NCI-H345 (cell line): ENCODE results near the gene PLCB1.

Experiments
- DNase-seq: peaks from one replicate; lab custom pipeline; 2025; lab: John Stamatoyannopoulos, UW

PLCB1 gene

DNA sequence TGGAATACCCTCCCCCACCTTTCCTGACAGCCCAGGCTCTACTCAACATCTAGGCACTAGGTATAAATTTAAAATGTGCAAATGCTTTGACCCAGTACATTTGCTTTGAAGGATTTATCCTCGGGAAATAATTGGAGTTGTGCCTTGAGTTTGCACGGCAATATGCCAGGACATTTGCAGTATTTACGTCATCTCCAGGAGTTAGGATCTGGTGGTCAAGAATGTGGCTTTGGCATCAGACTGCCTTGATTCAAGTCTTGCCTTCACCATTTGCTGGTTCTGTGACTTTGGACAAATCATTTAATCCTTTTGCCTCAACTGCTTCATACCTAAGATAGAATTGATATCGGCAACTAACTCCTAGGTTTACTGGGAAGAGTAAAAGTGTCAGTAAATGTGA, 169.6 kb downstream of the PLCB1 start:
- DNase-seq = no peak

- DNase-seq = peak; percentile 88
Observed at GRCh38 chr20:8303651-8304050, 171.6 kb downstream of the PLCB1 start.

GRCh38 chr20:8304124-8304816, 172.2 kb downstream of the PLCB1 start:
- DNase-seq = peak; percentile 41

DNA sequence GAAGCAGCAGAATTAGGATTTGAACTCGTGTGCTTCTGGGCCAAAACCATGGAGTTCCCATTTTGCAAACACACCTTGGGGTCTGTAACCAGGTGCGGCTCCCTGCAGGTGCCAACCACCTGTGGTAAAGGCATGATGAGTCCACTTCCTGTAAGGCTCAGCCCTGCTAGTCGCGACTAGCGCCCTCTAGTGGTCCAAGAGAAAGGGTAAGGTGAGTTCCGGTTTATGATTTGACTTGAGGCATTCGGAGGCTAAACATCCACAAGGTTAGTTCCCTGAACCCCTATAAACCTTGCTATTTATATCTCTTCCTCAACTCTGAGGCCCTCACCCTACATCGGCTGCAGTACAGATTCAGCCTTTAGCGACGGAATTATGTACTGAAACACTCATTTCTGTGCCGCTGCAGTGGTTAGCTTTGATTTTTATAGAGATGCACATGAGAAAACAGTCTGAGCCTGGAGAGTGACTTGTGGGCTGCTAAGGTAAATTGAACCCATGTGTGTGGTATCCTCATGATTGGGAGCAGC, 173.4 kb downstream of the PLCB1 start:
- DNase-seq = peak; percentile 81

GRCh38 chr20:8306937-8307336, 174.9 kb downstream of the PLCB1 start:
- peak; percentile 73 for DNase-seq

- no peak for DNase-seq
Observed at GRCh38 chr20:8309634-8310033, 177.6 kb downstream of the PLCB1 start.

- DNase-seq = no peak
Observed at GRCh38 chr20:8310618-8311017, 178.6 kb downstream of the PLCB1 start.

DNA sequence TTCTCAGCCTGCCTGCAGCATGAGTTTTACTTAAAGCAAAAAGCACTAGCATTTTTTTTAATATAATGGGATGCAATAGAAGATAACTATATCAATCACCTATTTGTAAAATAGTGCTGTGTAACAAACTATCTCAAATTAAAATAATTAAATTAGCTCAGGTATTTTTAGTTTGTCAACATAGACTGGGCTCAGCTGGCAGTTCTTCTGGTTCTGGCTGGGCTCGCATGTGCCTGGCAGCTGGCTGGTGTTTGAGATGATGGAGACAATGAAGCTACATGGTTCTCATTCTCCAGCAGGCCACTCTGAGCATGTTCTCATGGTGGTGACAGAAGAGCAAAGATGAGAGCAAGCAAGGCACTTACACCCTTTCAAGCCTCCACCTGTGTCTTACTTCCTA, 181.0 kb downstream of the PLCB1 start:
- DNase-seq = no peak

DNA sequence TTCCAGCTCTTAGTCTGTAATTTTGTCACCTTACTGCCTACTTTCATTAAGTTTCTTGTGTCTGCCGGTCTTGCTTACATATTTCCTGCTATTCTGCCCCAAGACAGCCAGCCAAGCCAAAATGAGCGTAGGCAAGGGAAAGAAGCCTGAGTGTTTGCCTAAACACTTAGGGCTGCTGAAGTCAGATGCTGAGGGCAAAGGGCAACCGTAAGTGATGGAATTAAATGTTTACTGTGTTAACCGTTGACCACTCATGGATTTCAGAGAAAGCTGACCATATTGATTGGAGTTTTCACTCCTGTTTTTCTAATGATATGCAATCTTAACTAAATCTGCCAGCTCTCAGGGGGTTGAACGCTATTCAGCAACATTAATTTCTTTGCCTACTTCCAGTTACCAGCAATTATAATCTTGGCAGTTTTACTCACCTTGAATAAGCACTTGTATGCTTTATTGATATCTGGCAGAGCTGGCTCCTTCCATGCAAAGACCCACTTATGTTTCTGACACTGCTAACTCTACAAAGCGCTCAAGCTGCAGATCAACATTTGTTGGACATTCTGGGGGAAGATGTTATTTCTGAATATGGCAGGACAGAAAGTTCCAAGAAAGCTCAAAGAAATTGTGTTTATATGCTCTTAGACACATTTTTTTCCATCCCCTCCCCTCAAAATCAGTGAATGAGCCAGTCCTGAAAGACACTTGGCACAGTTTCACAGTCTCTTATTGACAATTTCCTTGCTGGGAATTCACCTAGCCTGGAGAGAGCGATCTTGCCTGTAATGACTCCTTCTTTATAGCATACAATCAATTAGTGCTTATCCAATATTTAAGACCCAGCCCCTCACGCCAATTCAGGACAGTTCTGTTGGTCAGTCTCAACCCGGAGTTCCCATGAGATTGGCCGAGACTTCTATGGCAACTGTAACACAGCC, 183.8 kb downstream of the PLCB1 start:
- DNase-seq = no peak

DNA sequence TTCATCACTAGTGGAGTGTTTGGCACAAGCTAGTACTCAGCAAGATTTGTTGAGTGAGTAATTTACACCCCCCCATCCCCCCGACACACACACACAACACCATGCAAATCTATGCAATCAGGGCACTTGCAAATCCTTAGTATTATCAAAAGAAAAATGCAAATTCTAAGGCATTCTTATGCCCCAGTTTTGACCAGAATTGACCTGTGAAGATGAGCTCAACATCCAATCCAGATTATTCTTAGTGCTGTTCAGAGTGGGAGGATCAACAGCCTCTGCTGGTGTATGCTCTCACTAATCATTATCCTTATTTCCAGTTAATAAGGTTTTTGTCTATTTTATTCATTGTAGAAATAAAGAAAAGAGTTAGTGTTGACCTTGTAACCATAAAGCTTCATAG, 185.4 kb downstream of the PLCB1 start:
- DNase-seq = no peak

- DNase-seq = no peak
Observed at GRCh38 chr20:8318965-8319625, 187.0 kb downstream of the PLCB1 start.

GRCh38 chr20:8320306-8320705, 188.2 kb downstream of the PLCB1 start:
- DNase-seq = no peak

DNA sequence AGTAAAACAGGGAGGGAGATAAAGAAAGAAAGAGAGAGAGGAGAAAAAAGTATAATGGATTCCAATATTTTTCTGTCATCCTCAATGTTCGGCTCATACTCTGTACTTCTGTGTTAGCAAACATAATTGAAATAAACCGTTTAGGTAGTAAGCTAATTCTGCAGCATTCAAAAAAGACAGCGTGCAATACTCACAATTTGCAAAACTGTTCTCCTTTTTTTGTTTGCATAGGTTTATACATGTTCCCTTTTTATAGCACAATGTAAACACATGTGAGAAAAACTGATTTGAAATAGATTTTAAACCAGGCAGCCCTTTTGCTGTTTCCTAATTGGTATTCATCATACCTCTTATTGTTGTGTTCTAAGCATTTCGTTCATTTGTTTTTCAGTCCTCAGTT, 188.9 kb downstream of the PLCB1 start:
- no peak for DNase-seq

DNA sequence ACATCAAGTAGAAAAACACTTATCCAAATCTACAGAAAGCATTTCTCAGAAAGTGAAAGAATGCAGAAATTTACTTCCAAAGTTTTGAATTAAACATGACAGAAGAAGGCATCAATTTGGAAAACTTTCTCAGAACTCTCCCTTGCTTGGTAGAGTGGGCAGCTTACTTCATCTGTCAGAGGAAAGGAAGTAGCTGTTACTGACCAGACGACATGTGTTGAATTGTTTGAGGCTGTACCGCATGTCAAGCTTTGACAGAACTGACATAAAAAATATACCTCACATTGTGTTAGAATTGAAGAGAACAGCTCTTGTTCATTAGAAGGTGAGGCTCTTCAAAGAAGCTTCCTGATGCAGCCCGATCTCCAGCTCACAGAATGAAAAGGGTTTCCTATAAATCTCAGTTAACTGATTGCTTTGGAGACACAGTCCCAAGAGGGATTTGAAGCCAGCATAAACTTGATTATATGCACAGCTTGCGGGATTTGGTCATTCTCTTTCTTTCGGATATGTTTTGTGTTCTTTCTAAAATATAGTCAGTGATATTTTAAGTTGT, 190.7 kb downstream of the PLCB1 start:
- DNase-seq = no peak

DNA sequence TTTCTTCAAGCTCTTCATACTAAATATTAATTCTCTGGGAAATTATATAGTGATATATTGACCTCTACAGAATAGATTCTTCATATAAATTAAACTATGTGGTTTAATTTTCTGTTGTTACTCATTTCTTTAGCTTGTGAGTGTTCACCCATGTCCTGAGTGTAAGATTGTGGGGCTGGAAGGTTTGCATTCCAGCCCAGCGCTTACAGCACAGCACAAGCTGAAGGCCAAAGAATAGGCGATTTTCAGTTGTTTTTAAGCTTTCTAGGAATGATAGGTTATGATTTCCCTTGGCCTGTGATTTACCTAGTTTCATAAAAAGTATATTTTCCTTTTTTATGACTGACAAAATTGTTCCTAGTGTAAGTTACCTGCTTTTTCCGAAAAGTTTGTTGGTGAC, 194.1 kb downstream of the PLCB1 start:
- DNase-seq = no peak

DNA sequence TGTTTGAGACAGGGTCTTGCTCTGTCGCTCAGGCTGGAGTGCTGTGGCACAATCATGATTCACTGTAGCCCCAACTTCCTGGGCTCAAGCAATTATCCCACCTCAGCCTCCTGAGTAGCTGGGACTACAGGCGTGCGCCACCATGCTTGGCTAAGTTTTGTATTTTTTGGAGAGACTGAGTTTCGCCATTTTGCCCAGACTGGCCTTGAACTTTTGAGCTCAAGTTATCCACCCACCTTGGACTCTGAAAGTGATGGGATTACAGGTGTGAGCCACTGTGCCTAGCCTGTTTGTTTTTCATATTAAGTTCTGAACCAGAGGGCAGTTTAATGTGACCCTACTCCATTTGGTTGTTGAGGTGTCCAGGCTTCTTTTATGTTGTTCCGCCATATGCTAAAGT, 194.8 kb downstream of the PLCB1 start:
- no peak for DNase-seq

DNA sequence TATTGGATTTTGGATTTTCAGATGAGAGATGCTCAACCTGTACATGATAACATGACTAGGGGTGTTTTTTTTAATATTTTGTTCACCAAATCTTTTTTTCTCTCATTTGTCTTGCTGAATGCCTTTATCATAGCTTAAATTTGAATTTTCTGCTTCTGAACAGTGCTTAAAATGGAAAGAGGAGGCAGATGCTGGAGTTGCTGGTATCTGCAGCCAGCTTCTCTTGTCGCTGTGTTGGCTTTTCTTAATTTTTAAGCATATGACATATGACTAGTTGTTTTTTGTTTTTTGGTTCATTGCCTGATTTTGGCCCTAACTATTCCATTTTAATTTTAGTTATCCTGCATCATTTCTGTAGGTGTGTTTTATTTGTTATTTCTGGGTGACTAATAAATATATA, 196.1 kb downstream of the PLCB1 start:
- no peak for DNase-seq

DNA sequence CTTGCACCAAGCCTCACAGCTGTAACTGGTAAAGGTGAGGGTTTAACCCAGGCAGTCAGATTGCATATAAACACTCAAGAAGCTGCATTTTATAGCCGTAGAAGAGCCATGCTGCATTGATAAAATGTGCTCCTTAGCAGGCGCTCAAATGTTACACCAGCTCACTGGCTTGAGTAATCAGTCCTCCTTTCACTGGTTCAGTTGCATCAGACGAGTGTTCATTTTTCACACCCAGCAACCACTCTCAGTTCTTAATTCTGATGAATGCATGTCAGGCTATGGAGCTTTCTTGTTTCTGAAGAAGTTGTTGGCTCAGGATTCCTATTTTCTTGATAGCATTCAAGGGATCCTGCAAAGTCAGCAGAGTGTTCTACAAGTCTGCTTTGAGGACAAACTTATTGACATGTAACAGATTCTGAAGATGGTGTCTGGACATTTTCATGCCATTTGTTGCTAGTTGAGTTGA, 198.3 kb downstream of the PLCB1 start:
- DNase-seq = no peak

DNA sequence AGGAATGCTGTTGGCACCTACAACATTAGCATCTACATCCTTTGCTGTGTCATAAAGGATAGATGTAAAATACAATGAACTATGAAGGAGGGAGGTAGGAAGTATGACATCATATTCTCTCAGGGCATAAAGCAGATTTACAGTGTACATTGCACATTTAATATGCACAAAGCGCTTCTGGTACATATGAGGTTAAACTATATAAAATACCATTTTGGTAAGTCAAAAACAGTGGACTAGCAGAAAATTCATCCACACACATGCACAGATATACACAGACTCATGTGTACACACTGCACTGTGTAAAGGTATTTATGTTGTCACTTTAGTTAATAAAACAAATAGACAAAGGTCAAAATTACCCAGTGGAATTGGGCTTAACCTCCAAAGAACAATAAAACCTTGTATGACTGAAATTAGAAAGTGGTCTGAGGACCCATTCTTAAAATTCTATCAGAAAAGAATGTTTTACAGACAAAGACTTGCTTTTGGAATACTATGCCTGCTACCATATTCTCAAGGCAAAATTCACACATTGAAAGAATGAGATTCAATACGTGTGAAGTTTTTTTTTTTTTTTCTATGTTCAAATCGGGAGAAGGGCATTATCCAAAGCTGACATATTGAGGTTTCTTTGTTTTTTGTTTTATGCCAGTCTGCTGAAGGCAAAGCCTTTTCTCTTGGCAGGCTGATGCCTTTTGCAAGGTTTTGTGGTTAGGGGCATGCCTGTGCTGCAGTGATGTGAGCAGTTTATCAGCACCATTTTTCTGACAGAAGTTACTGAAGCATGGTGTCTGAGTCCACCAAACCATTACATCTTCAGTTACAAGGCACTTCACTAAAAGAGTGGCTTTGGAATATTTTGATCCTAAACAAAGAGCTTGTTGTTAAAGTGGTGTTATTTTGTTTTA, 199.0 kb downstream of the PLCB1 start:
- no peak for DNase-seq

DNA sequence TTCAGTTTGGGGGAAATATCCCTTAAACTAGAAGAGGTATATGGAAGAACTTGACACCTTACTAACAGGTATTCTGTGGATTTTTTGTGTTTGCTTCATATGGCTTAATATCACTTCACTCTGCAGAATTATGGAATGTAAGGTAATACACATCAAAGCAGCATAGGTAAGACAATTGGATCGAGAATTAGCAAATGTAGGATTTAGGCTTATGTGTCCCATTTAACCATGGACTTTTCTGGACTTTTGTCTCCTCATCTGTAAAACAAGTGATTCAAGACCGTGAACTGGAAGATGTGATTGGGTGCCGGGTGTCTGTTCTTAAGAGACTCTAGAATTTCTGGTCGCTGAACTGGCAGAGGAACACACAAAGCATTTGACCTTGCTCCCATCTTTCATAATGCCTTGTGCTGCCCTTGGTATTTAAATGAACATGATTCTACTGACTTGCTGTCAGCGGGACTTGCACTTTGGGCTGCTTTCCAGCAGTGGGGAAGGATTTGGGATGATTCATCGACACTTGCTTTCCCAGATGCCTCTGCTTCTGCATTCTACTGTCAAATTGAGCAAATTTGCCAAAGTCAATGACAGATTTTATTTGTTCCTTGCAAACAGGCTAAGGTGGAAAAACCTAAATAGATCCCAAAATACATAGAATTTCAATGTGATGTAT, 199.8 kb downstream of the PLCB1 start:
- no peak for DNase-seq

DNA sequence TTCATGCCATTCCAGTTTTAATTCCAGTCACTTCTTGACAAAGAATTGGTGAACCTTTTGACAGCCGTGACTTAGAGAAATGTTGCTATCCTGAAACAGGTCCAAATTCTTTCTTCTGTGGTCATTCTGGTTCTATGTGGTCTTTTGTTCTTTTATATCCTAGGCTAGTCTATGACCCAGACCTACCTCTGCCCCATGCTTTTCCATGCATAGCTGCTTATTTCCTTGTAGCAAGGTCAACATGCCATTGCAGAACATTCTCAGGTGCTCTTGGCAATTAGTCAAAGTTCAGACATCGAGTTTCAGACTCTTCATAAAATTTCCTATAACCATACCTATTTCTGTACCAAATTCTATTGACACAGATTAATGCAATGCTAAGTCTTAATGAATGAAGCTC, 202.6 kb downstream of the PLCB1 start:
- no peak for DNase-seq
